Neutrophil (primary cell): ENCODE results near the gene LRRC45.

Source experiments
- H3K27ac ChIP-seq: fragments of 200-600 bp; sonication (generic); 2 replicates; pipeline ENCODE4 v1.5.1; 2016; ENCODE audit warnings: mild to moderate bottlenecking, moderate library complexity
- H3K27me3 ChIP-seq: fragments of 200-600 bp; sonication (generic); 2 replicates; pipeline ENCODE4 v1.6.0; 2016; ENCODE audit warnings: mild to moderate bottlenecking
- H3K36me3 ChIP-seq: fragments of 200-600 bp; sonication (generic); 2 replicates; pipeline ENCODE4 v1.5.1; 2017
- H3K4me1 ChIP-seq, 2 experiments: fragments of 200-600 bp in 1 of 2; sonication (generic) in 1 of 2; 1 replicate in 1 of 2; 2 replicates in 1 of 2; pipeline versions ENCODE4 v1.5.1 to v1.6.1; 2013 to 2016; ENCODE audit warnings: low read depth in 1 of 2, low read length in 1 of 2, mild to moderate bottlenecking in 1 of 2, moderate library complexity in 1 of 2; ENCODE audit not compliant: control insufficient read depth in 1 of 2, insufficient read depth in 1 of 2
- H3K4me3 ChIP-seq, 2 experiments: fragments of 200-600 bp in 1 of 2; sonication (generic) in 1 of 2; 1 replicate in 1 of 2; 2 replicates in 1 of 2; pipeline ENCODE4 v1.5.1; 2013 to 2016; ENCODE audit warnings: low read depth in 1 of 2, low read length in 1 of 2, mild to moderate bottlenecking in 1 of 2, moderate library complexity in 1 of 2
- H3K9me3 ChIP-seq: fragments of 200-600 bp; sonication (generic); 2 replicates; pipeline ENCODE4 v1.5.1; 2016
- TF ChIP-seq, protein P1 (sequence below): fragments of 200-600 bp; sonication (generic); IDR thresholded peaks from 2 replicates; pipeline ENCODE4 v1.5.1; 2016; ENCODE audit warnings: antibody characterized with exemption

The LRRC45 gene

GRCh38 chr17:82008258-82008940 lies 14.7 kb upstream of the LRRC45 start:
- no peak overlapping the region for H3K4me3 ChIP-seq
- TF ChIP-seq, protein P1, sequence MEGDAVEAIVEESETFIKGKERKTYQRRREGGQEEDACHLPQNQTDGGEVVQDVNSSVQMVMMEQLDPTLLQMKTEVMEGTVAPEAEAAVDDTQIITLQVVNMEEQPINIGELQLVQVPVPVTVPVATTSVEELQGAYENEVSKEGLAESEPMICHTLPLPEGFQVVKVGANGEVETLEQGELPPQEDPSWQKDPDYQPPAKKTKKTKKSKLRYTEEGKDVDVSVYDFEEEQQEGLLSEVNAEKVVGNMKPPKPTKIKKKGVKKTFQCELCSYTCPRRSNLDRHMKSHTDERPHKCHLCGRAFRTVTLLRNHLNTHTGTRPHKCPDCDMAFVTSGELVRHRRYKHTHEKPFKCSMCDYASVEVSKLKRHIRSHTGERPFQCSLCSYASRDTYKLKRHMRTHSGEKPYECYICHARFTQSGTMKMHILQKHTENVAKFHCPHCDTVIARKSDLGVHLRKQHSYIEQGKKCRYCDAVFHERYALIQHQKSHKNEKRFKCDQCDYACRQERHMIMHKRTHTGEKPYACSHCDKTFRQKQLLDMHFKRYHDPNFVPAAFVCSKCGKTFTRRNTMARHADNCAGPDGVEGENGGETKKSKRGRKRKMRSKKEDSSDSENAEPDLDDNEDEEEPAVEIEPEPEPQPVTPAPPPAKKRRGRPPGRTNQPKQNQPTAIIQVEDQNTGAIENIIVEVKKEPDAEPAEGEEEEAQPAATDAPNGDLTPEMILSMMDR, result no peak
- no peaks in the 10 kb centered on the region for H3K27me3 ChIP-seq
- H3K36me3 ChIP-seq, result peaks cover 12% of the 10 kb centered on the region
- no peaks in the 10 kb centered on the region for H3K4me1 ChIP-seq
- H3K27ac ChIP-seq, result no peak overlapping the region
- no peaks in the 10 kb centered on the region for H3K9me3 ChIP-seq

- Histone ChIP-seq H3K27me3 (no peaks in the 10 kb centered on the region), H3K9me3 (no peaks in the 10 kb centered on the region), H3K36me3 (peaks cover 12% of the 10 kb centered on the region), H3K4me3 (no peak overlapping the region), H3K27ac (no peak overlapping the region), H3K4me1 (no peaks in the 10 kb centered on the region)
- TF ChIP-seq, protein P1, result no peak
These were observed 14.1 kb upstream of the LRRC45 start for GRCh38 chr17:82008941-82009405.

DNA sequence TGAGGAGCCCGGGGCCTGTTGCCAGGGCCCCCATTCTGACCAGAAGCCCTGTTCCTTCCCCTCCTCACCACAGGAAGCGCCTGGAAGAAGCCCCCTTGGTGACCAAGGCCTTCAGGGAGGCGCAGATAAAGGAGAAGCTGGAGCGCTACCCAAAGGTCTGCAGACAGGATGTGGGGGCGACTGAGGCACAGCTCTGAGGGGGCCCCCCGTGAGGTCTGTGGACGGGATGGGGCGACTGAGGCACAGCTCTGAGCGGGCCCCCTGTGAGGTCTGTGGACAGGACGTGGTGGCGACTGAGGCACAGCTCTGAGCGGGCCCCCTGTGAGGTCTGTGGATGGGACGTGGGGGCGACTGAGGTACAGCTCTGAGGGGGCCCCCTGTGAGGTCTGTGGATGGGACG lies 13.7 kb upstream of the LRRC45 start:
- H3K27ac ChIP-seq, result no peak overlapping the region
- H3K27me3 ChIP-seq, result no peaks in the 10 kb centered on the region
- H3K9me3 ChIP-seq, result no peaks in the 10 kb centered on the region
- peaks cover 12% of the 10 kb centered on the region for H3K36me3 ChIP-seq
- no peaks in the 10 kb centered on the region for H3K4me1 ChIP-seq
- no peak overlapping the region for H3K4me3 ChIP-seq
- TF ChIP-seq, protein P1, result no peak

DNA sequence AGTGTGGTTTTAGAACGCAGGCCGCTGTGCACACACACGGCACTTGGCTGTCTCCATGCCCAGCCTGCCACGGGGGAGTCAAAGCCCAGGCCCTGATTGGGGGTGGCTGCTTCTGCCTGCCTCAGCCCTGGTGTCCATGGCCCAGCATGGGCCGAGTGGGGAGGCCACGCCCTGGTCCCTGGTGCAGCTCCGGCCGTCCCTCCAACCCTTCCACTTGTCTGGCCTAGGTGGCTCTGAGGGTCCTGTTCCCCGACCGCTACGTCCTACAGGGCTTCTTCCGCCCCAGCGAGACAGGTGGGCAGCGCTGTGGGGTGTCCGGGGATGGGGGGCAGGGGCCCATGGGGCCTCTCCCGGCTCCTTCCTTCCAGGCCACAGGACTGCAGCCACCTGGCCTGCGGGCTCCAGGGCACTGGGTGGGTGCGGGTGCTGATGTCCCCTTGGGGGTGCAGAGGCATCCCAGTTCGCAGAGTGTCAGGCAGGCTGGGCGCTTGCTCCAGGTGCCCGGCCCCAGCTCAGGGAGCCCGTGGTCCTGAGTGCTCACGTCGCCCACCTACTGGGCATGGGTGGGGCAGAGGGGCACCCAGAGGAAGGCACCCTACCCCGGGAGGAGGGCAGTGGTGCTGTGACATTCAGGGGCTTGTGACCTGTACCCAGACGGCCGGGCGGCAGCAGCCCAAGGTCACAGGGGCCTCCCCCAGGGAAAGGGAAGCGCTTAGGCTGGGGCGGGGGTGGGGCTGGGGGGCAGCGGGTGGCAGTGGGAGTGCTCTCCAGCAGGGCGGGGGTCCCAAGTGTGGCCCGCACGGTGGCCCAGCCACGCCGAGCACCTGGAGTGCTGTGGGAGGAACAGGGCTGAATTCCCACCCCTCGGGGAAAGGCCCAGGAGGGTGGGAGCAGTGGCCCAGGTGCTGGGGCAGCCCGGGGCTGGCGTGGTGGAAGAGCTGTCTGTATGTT lies 12.3 kb upstream of the LRRC45 start:
- H3K27me3 ChIP-seq, result no peaks in the 10 kb centered on the region
- no peak overlapping the region for H3K4me3 ChIP-seq
- TF ChIP-seq, protein P1, result no peak
- H3K36me3 ChIP-seq, result peaks cover 12% of the 10 kb centered on the region
- no peaks in the 10 kb centered on the region for H3K4me1 ChIP-seq
- H3K27ac ChIP-seq, result no peak overlapping the region
- no peaks in the 10 kb centered on the region for H3K9me3 ChIP-seq

- Histone ChIP-seq H3K27me3 (no peaks in the 10 kb centered on the region), H3K36me3 (peaks cover 12% of the 10 kb centered on the region), H3K4me1 (no peaks in the 10 kb centered on the region), H3K27ac (no peak overlapping the region), H3K4me3 (no peak overlapping the region), H3K9me3 (no peaks in the 10 kb centered on the region)
- TF ChIP-seq, protein P1, result no peak
These were observed 11.4 kb upstream of the LRRC45 start for GRCh38 chr17:82011617-82012187.
